Transverse colon (tissue), 4 donors: ENCODE data around the gene TRPM2.

Source experiments
- POLR2A ChIP-seq: fragments of 450-650 bp; IDR thresholded peaks from one replicate; pipeline ENCODE4 v1.6.1; 2016; ENCODE audit warnings: antibody characterized with exemption, mild to moderate bottlenecking, moderate library complexity
- POLR2AphosphoS5 ChIP-seq, 3 donors: sonication (generic); formaldehyde crosslinking; IDR thresholded peaks; one replicate each; pipeline ENCODE4 v1.6.1; 2016; ENCODE audit warnings: antibody characterized with exemption in 3 of 3
- TF ChIP-seq, protein P1 (sequence below), 5 experiments: fragments of 200-600 bp in 3 of 5; fragments of 450-650 bp in 2 of 5; sonication (generic) in 3 of 5; IDR thresholded peaks; 1 replicate in 2 of 5; 2 replicates in 3 of 5; pipeline ENCODE4 v1.5.1; 2016 to 2017; ENCODE audit warnings: antibody characterized with exemption in 5 of 5, inconsistent platforms in 3 of 5, mild to moderate bottlenecking in 2 of 5, moderate library complexity in 1 of 5

DNA sequence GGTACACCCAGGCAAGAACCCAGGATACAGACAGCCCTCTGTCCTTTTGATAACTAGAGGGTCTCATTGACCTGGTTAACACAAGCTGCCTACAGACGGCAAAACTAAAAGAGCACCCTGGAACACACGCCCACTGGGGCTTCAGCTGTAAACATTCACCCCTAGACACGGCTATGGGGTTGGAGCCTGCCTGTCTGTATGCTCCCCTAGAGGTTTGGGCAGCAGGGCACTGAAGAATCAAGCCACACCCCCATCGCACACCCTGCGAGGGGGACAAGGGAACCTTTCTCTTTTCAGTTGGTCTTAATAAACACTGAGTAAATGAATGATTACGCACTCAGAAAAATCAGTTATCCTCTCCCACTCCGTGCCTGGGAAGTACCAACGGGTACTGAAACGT, 137.4 kb downstream of the TRPM2 start:
- no peak for TF ChIP-seq POLR2AphosphoS5 (IDR thresholded peaks at IDR 0.05)
- TF ChIP-seq, protein P1, sequence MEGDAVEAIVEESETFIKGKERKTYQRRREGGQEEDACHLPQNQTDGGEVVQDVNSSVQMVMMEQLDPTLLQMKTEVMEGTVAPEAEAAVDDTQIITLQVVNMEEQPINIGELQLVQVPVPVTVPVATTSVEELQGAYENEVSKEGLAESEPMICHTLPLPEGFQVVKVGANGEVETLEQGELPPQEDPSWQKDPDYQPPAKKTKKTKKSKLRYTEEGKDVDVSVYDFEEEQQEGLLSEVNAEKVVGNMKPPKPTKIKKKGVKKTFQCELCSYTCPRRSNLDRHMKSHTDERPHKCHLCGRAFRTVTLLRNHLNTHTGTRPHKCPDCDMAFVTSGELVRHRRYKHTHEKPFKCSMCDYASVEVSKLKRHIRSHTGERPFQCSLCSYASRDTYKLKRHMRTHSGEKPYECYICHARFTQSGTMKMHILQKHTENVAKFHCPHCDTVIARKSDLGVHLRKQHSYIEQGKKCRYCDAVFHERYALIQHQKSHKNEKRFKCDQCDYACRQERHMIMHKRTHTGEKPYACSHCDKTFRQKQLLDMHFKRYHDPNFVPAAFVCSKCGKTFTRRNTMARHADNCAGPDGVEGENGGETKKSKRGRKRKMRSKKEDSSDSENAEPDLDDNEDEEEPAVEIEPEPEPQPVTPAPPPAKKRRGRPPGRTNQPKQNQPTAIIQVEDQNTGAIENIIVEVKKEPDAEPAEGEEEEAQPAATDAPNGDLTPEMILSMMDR (IDR thresholded peaks at IDR 0.05): no peak
- TF ChIP-seq POLR2A: no peak
